HG03066 (cell line): ENCODE results near the gene FAM171A2.

Source experiments
- ATAC-seq: cut with Tn5 transposase; IDR thresholded peaks from one replicate; pipeline ENCODE4 v1.9.1; 2021; ENCODE audit warnings: low read depth; ENCODE audit not compliant: unreplicated experiment

FAM171A2 gene

DNA sequence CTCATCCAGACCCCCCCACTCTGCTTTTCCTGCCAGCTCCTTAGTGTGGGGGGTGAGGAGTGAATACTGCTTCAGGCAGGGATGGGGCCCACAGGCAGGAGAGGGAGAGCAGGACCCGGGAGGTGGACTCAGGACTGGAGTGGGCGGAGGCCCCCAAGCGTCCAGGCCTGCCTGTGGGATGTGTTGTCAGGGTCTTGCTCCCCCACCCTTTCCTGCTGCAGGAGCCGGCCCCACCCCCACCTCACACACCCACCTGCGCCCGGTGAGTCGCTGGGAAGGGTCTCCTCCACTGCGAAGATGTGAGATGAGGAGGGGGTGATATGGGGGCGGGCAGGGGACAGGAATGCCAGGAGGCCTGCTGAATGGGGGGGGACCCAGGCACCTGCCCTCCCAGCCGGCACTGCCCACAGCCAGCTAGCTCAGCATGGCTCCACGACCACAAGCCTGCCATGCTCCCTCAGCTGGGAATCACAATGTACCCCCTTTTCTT lies 1.1 kb downstream of the FAM171A2 start:
- no peak for ATAC-seq

DNA sequence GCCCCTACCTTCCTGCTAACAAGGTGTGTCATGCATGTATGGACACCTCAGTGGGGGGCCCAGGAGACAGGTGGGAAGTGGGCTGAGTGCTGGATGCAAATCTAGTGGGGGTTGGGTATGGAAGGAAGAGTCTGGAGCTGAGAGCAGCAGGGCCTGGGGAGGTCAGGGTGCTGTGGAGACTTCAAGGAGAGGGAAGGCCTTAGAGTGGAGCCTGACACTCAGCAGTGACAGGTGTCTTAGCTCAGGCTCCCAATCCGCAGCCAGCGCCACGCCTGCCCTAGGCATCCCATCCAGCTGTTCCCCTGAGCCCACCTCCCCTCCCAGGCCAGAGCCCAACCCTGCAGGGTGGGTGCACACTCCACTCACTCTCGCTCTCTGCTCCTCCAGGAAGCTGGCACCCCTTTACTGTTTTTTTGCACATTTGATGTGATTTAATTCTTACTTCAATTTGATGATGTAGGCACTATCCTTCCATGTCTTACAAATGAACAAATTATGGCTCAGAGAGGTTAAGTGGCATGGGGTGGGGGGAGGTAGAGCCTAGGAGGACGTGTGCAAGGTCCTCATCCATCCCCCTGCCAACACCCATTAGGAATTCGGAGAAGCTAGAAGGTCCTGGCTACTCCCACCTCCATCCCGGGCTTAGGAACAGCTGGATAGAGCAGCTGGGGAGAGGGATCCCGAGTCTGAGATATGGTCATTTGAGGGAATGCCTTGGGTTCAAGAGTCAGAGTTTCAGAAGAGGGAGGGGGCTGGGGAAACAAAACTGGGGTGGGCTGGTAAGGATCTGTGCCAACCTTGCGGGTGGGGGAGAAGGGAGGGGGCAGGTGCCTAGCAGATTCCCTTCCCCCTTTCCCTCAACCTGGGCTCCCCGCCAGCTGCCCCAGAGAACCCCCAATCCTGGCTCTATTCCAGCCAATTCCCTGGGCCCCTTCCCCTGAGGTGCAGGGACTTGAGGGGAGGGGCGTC lies 2.1 kb downstream of the FAM171A2 start:
- ATAC-seq, result no peak

DNA sequence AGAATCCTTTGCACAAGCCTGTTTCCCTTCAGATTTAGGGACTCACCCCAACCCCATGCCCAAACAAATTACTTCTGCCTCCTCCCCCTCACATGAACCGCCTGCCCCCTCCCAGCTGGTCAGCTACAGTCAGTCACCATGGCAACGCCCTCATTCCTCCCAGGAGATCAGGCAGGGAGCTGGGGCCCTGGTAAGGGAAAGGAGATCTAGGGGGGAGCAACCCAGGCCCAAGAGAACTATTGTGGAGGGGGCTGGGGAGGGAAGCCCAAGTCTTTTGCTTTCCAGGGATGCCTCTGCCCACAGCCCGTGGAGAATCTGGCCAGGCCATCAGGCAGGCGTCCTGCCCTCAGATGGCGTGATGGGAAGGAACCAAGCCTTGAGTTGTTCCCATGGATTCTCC lies 2.8 kb downstream of the FAM171A2 start:
- no peak for ATAC-seq

DNA sequence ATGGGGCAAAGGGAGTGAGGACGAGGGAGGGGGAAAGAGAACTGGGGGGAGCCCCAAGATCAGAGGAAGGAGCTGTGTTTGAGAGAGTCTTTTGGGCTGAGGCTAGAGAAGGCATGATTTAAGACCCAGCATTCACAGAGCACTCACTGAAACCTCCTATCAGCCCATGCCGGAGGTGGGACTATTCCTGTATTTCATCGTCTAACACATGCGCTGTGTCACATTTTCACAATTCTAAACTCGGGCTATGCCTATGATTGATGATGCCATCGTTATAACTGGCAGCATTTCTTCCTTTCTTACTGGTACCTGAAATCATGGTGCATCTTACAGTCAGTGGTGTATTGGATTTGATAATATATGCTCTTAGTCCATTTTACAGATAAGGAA lies 3.5 kb downstream of the FAM171A2 start:
- ATAC-seq, result no peak

DNA sequence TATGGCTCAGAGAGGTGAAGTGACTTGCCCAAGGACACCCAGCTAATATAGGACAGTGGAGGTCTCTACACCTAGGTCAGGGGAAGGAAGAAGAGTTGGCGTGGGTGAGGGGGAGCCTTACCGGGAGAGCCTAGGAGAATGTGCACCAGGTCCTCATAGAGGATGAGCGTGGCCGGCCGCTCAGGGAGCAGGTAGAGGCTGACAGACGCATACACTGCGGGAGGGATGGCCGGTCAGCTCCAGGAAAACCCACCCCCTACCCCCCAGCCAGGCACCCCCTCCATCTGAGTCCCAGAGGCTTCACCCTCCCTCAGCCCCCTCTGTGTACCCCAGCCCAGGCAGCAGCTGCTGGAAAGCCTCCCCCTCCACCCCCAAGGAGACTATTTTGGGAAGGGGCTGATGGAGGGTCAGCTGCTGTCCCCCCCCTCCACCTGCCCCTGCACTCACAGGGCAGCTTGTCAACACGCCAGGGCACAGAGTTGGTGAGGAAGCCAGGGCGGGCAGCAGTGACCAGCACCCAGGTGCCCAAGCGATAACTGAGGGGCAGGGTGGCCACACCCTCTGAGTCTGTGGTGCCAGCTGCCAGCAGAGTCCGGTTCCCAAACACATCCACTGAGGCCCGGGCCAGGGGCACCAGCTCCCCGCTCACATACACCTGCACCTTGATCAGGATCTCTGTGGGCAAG lies 4.1 kb downstream of the FAM171A2 start:
- no peak for ATAC-seq

DNA sequence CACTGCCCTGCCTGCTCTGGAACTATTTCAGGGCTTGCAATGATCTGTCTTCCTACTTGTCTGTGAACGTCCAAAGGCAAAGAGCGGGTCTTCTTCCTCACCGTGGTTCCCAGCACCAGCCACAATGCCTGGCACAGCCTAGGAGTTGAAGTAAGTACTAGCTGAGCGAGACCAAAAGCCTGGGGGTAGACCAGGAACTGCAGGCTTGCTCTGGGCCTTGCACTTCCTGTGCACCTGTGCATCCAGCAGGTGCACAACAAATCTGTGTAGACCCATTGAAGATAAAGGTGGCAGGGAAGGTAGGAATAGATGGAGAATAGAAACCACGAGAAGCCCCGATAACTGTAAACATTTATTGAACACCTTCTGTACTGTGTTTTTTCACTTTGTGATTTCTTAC lies 4.6 kb downstream of the FAM171A2 start:
- no peak for ATAC-seq

DNA sequence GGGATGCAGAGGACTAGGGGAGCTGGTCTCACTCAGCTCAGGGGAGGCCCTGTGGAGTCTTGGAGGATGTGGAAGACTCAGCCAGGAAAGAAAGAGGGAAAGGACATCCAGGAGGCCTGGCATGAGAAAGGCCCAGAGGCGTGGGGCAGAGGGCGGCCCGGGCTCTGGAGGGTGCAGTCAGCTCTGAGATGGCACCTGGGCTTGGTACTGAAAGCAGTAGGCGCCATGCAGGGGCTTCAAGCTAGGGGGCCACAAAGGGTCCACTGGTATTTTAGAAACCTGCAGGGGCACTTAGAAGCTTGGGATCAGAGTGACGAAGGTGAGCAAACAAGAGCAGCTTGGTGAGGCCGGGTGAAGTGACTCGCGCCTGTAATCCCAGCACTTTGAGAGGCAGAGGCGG lies 5.6 kb downstream of the FAM171A2 start:
- no peak for ATAC-seq

DNA sequence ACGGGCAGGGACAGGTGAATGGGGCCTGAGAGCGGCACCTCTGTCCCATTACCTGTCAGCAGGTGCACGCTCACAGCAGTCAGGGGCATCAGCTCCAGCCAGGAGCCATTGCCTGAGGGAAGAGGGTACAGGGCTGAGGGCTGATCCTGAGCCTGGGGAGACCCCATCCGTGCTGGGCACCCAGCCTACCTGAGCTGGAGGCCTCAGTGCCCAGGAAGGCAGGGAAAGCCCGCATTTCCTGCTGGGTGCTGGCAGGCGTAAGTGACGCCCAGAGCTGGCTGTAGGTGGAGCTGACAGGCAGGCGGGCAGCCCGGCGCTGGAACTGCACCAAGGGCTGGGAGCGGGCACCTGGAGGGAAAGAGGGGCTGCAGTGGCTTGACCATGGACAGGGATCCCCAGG lies 7.4 kb downstream of the FAM171A2 start:
- ATAC-seq, result no peak

DNA sequence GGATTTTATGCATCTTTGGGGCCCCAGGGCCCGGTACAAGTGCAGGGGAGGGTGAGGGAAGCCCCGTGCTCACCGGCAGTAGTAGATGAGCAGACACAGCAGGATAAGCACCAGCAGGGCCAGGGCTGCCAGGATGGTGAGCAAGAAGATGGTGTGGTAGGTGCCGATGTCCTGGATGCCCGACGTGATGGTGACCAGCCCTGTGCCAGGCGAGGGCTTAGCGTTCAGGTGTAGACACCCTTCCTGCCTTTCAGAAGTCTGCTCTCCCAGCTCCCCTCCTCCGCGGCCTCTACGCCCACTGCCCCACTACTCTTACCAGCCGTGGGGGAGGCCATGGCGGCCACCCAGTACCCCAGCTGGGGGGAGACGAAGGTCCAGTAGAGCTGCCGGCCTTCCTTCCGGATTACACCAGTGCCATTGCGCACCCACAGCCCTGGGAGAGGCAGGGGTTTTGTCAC lies 8.0 kb downstream of the FAM171A2 start:
- ATAC-seq, result no peak

DNA sequence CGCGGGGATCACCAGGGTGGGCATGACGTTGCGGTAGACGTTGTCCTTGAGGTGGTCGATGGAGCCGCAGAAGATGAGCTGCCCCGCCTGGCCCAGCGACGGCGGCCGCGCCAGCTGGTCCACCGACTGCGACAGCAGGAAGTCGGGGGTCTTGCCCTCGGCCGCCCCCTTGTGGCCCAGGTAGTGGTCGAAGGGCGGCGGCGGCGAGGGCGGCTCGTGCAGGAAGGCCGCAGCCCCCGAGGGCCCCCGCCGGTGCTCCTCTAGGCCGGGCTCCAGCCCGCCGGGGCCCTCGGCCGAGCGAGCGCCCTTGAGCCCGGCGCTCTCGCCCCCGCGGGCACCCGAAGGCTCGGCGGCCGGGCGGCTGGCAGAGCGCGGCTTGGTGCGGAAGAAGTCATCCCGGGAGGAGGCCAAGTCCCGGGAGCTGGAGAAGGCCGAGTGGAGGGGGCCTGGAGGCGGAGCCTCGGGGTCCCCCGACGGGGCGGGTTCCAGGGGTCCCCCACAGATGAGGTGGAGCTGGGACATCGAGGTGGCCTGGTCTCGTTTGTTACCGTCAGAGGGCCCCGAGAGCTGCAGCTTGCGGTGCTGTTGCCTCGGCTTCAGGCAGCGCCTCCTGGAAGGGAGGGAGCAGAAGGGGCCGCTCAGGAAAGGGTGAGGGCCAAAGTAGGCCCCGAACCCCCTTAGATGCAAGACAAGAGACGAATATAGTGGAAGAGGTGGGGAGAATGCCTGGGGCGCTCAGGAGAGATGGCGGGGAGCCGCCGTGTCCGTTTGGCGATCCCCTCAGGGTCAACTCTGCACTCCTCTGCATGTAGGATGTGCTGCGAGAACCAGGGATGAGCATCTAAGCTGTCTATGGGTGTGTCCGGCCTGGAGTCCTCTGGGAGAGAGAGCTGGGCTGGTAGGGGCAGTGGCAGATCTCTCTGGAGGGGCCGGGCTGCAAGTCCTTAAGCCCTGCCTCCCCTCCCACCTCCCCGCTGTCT lies 8.8 kb downstream of the FAM171A2 start:
- ATAC-seq, result no peak

DNA sequence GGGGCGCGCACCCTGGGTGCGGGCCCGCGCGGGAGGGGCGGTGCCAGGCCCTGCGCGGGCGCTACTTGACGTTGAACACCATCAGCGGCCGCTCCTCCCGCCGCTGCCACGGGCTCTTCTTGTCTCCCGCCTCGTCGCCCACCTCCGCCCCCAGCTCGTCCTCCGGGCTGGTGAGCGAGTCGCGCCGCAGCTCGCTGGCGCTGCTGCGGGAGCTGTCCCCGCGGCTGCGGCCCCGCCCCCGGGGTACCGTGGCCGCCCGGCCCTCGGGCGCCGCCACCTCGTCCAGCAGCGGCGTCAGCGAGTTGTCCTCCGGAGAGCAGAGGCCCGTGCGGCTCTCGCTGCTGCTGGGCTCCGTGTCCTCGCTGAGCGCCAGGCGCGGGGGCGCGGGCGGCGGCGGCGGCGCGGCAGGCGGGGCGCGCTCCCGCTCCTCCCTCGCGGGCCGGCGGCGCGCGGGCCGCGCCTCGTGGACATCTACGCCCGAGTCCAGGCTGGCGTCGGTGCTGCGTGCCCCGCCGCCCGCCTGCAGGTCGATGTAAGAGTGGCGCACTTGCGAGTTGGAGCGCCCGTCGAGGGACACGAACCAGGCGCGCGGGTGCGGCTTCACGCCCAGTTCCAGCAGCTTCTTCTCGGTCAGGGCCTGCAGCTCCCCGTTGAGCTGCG lies 9.9 kb downstream of the FAM171A2 start:
- no peak for ATAC-seq

DNA sequence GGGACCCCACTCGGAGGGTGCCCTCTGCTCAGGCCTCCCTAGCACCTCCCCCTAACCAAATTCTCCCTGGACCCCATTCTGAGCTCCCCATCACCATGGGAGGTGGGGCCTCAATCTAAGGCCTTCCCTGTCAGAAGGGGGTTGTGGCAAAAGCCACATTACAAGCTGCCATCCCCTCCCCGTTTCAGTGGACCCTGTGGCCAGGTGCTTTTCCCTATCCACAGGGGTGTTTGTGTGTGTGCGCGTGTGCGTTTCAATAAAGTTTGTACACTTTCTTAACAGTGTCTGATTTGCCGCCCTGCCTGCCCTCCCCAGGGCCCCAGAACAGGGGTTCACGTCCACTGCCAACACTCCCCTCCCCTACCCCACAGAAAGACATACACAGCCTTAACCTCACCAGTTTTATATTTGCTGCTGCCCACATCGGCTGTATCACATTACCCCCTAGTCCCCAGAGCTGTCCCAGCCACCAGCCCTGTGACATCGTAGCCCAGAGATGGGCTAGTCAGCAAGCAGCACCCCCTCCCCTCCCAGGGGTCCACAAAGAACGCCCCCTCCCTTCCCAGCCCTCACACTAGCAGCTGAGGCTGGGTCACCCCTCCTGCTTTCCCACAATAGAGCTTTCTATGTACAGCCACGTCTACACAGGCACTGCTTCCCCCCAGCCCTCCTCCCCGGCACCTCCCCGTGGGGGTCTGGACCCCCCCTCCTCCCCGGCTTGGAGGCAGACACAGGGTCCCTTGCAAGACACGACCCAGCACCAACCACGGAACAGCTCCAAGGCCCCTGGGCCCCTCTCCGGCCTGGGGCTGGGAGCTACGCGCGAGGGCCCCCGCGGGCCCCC lies 10.6 kb downstream of the FAM171A2 start:
- no peak for ATAC-seq

DNA sequence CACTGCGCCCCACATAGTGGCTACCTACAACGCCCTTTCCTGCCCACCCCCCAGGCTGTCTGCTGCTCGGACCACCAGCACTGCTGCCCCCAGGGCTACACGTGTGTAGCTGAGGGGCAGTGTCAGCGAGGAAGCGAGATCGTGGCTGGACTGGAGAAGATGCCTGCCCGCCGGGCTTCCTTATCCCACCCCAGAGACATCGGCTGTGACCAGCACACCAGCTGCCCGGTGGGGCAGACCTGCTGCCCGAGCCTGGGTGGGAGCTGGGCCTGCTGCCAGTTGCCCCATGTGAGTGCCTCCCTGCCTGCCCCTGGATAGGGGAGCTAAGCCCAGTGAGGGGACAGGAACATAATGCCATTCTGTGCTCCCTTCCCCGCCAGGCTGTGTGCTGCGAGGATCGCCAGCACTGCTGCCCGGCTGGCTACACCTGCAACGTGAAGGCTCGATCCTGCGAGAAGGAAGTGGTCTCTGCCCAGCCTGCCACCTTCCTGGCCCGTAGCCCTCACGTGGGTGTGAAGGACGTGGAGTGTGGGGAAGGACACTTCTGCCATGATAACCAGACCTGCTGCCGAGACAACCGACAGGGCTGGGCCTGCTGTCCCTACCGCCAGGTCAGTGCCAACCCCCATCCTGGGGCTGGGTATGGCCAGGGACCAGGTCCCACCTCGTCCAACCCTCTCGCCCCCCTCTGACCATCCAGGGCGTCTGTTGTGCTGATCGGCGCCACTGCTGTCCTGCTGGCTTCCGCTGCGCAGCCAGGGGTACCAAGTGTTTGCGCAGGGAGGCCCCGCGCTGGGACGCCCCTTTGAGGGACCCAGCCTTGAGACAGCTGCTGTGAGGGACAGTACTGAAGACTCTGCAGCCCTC lies 11.5 kb downstream of the FAM171A2 start:
- ATAC-seq, result no peak

DNA sequence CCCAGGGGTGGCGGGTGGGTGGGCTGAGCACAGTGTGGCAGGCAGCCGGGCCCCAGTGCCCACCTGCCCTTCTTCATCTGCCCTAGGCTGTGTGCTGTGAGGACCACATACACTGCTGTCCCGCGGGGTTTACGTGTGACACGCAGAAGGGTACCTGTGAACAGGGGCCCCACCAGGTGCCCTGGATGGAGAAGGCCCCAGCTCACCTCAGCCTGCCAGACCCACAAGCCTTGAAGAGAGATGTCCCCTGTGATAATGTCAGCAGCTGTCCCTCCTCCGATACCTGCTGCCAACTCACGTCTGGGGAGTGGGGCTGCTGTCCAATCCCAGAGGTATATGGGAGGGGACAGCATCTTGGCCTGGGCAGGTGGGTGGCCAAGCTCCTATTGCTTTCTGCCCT lies 12.2 kb downstream of the FAM171A2 start:
- ATAC-seq, result no peak

DNA sequence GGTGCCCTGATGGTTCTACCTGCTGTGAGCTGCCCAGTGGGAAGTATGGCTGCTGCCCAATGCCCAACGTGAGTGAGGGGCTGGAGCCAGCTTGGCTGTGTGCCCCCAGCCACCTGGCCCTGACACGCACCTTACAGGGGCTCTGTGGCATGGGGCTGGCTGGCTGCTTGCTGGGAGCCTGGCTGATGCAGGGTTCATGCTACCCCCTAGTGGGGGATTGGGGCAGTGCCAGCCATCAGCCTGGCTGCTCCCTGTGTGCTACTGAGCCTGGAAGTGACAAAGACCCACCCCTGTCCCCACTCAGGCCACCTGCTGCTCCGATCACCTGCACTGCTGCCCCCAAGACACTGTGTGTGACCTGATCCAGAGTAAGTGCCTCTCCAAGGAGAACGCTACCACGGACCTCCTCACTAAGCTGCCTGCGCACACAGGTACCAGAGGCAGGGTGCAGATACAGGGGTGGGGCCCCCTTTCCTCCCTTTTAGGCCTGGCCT lies 12.9 kb downstream of the FAM171A2 start:
- no peak for ATAC-seq

DNA sequence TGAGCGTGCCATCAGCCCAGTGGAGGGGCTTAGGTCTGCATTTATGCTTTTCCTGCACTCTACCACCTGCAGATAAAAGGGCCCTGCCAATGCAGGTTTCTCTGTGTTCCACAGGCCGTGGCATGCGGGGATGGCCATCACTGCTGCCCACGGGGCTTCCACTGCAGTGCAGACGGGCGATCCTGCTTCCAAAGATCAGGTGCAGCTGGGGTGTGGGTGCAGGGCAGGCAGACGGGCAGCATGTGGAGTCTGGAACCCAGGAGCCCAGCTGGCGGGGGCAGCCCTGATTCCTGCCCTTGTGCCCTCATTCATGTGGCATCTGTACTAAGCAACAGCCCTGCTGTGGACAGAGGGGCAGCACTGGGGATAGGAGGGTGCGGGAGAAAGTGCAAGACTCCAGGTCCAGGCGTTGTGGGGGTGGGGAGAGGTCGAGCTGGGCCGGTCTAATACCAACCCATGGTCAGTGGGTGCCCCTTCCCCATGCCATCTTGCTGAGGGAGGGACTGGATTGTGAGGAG lies 14.0 kb downstream of the FAM171A2 start:
- ATAC-seq, result no peak

DNA sequence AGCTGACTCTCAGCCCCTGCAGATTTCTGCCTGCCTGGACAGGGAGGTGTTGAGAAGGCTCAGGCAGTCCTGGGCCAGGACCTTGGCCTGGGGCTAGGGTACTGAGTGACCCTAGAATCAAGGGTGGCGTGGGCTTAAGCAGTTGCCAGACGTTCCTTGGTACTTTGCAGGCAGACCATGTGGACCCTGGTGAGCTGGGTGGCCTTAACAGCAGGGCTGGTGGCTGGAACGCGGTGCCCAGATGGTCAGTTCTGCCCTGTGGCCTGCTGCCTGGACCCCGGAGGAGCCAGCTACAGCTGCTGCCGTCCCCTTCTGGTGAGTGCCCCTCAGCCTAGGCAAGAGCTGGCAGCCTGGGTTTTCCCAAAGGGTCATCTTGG lies 14.7 kb downstream of the FAM171A2 start:
- no peak for ATAC-seq
